ENCODE measurements around the gene TSTD1.

The TSTD1 gene

GRCh38 chr1:161081519-161081918 lies 42.8 kb upstream of the TSTD1 start:
- no peak for DNase-seq (ENCODE audit: low spot score)
- no peak for TF ChIP-seq CTCF (IDR thresholded peaks at IDR 0.05; ENCODE audit: extremely low read depth, missing control alignments)

GRCh38 chr1:161080441-161081405 lies 42.0 kb upstream of the TSTD1 start:
- no peak for TF ChIP-seq CTCF (IDR thresholded peaks at IDR 0.05; ENCODE audit: extremely low read depth, missing control alignments)
- no peak for DNase-seq (ENCODE audit: low spot score)

- DNase-seq (ENCODE audit: low spot score), result no peak
- TF ChIP-seq CTCF (IDR thresholded peaks at IDR 0.05; ENCODE audit: extremely low read depth, missing control alignments), result no peak
These were observed 40.8 kb upstream of the TSTD1 start for GRCh38 chr1:161079436-161080110.

GRCh38 chr1:161077426-161077825 lies 38.7 kb upstream of the TSTD1 start:
- TF ChIP-seq CTCF (IDR thresholded peaks at IDR 0.05; ENCODE audit: extremely low read depth, missing control alignments), result no peak
- DNase-seq (ENCODE audit: low spot score), result no peak

- no peak for DNase-seq (ENCODE audit: low spot score)
- TF ChIP-seq CTCF (IDR thresholded peaks at IDR 0.05; ENCODE audit: extremely low read depth, missing control alignments), result no peak
These were observed 37.6 kb upstream of the TSTD1 start for GRCh38 chr1:161076410-161076809.

GRCh38 chr1:161074676-161075368 lies 36.1 kb upstream of the TSTD1 start:
- no peak for DNase-seq (ENCODE audit: low spot score)
- TF ChIP-seq CTCF (IDR thresholded peaks at IDR 0.05; ENCODE audit: extremely low read depth, missing control alignments), result no peak

All from GM20000 (cell line).